ENCODE measurements around the gene ERBB4.

ERBB4 gene

GRCh38 chr2:212409560-212409959 is 129.0 kb downstream of the ERBB4 start:
- Histone ChIP-seq H3K4me3 (ENCODE audit: low read length in 2 of 2) (no peak overlapping the region), H3K4me1 (ENCODE audit: control insufficient read depth in 2 of 2, insufficient read depth in 2 of 2, low read length in 2 of 2) (no peaks in the 10 kb centered on the region), H3K9ac (ENCODE audit: low read depth in 1 of 2, low read length in 2 of 2) (no peak overlapping the region), H3K36me3 (ENCODE audit: control insufficient read depth in 2 of 2, insufficient read depth in 2 of 2, low read length in 2 of 2) (no peaks in the 10 kb centered on the region), H3K9me3 (ENCODE audit: control insufficient read depth in 2 of 2, low read length in 2 of 2) (no peaks in the 10 kb centered on the region), H3K27ac (ENCODE audit: low read depth in 2 of 2, low read length in 2 of 2) (no peak overlapping the region), H3K27me3 (ENCODE audit: control insufficient read depth in 2 of 2, insufficient read depth in 2 of 2, low read length in 2 of 2) (no peaks in the 10 kb centered on the region)

- Histone ChIP-seq H3K4me1 (ENCODE audit: control insufficient read depth in 2 of 2, insufficient read depth in 2 of 2, low read length in 2 of 2) (no peaks in the 10 kb centered on the region), H3K27me3 (ENCODE audit: control insufficient read depth in 2 of 2, insufficient read depth in 2 of 2, low read length in 2 of 2) (no peaks in the 10 kb centered on the region), H3K9me3 (ENCODE audit: control insufficient read depth in 2 of 2, low read length in 2 of 2) (no peaks in the 10 kb centered on the region), H3K27ac (ENCODE audit: low read depth in 2 of 2, low read length in 2 of 2) (no peak overlapping the region), H3K36me3 (ENCODE audit: control insufficient read depth in 2 of 2, insufficient read depth in 2 of 2, low read length in 2 of 2) (no peaks in the 10 kb centered on the region), H3K9ac (ENCODE audit: low read depth in 1 of 2, low read length in 2 of 2) (no peak overlapping the region), H3K4me3 (ENCODE audit: low read length in 2 of 2) (no peak overlapping the region)
These were observed 130.1 kb downstream of the ERBB4 start for GRCh38 chr2:212408524-212408923.

GRCh38 chr2:212406716-212407115 is 131.9 kb downstream of the ERBB4 start:
- Histone ChIP-seq H3K4me1 (ENCODE audit: control insufficient read depth in 2 of 2, insufficient read depth in 2 of 2, low read length in 2 of 2) (no peaks in the 10 kb centered on the region), H3K9me3 (ENCODE audit: control insufficient read depth in 2 of 2, low read length in 2 of 2) (no peaks in the 10 kb centered on the region), H3K9ac (ENCODE audit: low read depth in 1 of 2, low read length in 2 of 2) (no peak overlapping the region), H3K4me3 (ENCODE audit: low read length in 2 of 2) (no peak overlapping the region), H3K27ac (ENCODE audit: low read depth in 2 of 2, low read length in 2 of 2) (no peak overlapping the region), H3K27me3 (ENCODE audit: control insufficient read depth in 2 of 2, insufficient read depth in 2 of 2, low read length in 2 of 2) (no peaks in the 10 kb centered on the region), H3K36me3 (ENCODE audit: control insufficient read depth in 2 of 2, insufficient read depth in 2 of 2, low read length in 2 of 2) (no peaks in the 10 kb centered on the region)

GRCh38 chr2:212402316-212402715 is 136.3 kb downstream of the ERBB4 start:
- Histone ChIP-seq H3K9me3 (ENCODE audit: control insufficient read depth in 2 of 2, low read length in 2 of 2) (no peaks in the 10 kb centered on the region), H3K27me3 (ENCODE audit: control insufficient read depth in 2 of 2, insufficient read depth in 2 of 2, low read length in 2 of 2) (no peaks in the 10 kb centered on the region), H3K36me3 (ENCODE audit: control insufficient read depth in 2 of 2, insufficient read depth in 2 of 2, low read length in 2 of 2) (no peaks in the 10 kb centered on the region), H3K4me1 (ENCODE audit: control insufficient read depth in 2 of 2, insufficient read depth in 2 of 2, low read length in 2 of 2) (no peaks in the 10 kb centered on the region), H3K27ac (ENCODE audit: low read depth in 2 of 2, low read length in 2 of 2) (no peak overlapping the region), H3K9ac (ENCODE audit: low read depth in 1 of 2, low read length in 2 of 2) (no peak overlapping the region), H3K4me3 (ENCODE audit: low read length in 2 of 2) (no peak overlapping the region)

- no peak overlapping the region for H3K4me3 ChIP-seq (ENCODE audit: low read length in 2 of 2)
- no peak overlapping the region for H3K27ac ChIP-seq (ENCODE audit: low read depth in 2 of 2, low read length in 2 of 2)
- H3K9ac ChIP-seq (ENCODE audit: low read depth in 1 of 2, low read length in 2 of 2), result no peak overlapping the region
- H3K27me3 ChIP-seq (ENCODE audit: control insufficient read depth in 2 of 2, insufficient read depth in 2 of 2, low read length in 2 of 2), result no peaks in the 10 kb centered on the region
- no peaks in the 10 kb centered on the region for H3K36me3 ChIP-seq (ENCODE audit: control insufficient read depth in 2 of 2, insufficient read depth in 2 of 2, low read length in 2 of 2)
- no peaks in the 10 kb centered on the region for H3K9me3 ChIP-seq (ENCODE audit: control insufficient read depth in 2 of 2, low read length in 2 of 2)
- H3K4me1 ChIP-seq (ENCODE audit: control insufficient read depth in 2 of 2, insufficient read depth in 2 of 2, low read length in 2 of 2), result no peaks in the 10 kb centered on the region
These were observed 140.3 kb downstream of the ERBB4 start for GRCh38 chr2:212398316-212398715.

- Histone ChIP-seq H3K4me1 (ENCODE audit: control insufficient read depth in 2 of 2, insufficient read depth in 2 of 2, low read length in 2 of 2) (no peaks in the 10 kb centered on the region), H3K9me3 (ENCODE audit: control insufficient read depth in 2 of 2, low read length in 2 of 2) (no peaks in the 10 kb centered on the region), H3K27me3 (ENCODE audit: control insufficient read depth in 2 of 2, insufficient read depth in 2 of 2, low read length in 2 of 2) (no peaks in the 10 kb centered on the region), H3K4me3 (ENCODE audit: low read length in 2 of 2) (no peak overlapping the region), H3K27ac (ENCODE audit: low read depth in 2 of 2, low read length in 2 of 2) (no peak overlapping the region), H3K9ac (ENCODE audit: low read depth in 1 of 2, low read length in 2 of 2) (no peak overlapping the region), H3K36me3 (ENCODE audit: control insufficient read depth in 2 of 2, insufficient read depth in 2 of 2, low read length in 2 of 2) (no peaks in the 10 kb centered on the region)
These were observed 146.1 kb downstream of the ERBB4 start for GRCh38 chr2:212392544-212392943.

GRCh38 chr2:212392043-212392442 is 146.6 kb downstream of the ERBB4 start:
- Histone ChIP-seq H3K27ac (ENCODE audit: low read depth in 2 of 2, low read length in 2 of 2) (no peak overlapping the region), H3K9ac (ENCODE audit: low read depth in 1 of 2, low read length in 2 of 2) (no peak overlapping the region), H3K4me1 (ENCODE audit: control insufficient read depth in 2 of 2, insufficient read depth in 2 of 2, low read length in 2 of 2) (no peaks in the 10 kb centered on the region), H3K9me3 (ENCODE audit: control insufficient read depth in 2 of 2, low read length in 2 of 2) (no peaks in the 10 kb centered on the region), H3K36me3 (ENCODE audit: control insufficient read depth in 2 of 2, insufficient read depth in 2 of 2, low read length in 2 of 2) (no peaks in the 10 kb centered on the region), H3K4me3 (ENCODE audit: low read length in 2 of 2) (no peak overlapping the region), H3K27me3 (ENCODE audit: control insufficient read depth in 2 of 2, insufficient read depth in 2 of 2, low read length in 2 of 2) (no peaks in the 10 kb centered on the region)

- no peaks in the 10 kb centered on the region for H3K36me3 ChIP-seq (ENCODE audit: control insufficient read depth in 2 of 2, insufficient read depth in 2 of 2, low read length in 2 of 2)
- no peak overlapping the region for H3K27ac ChIP-seq (ENCODE audit: low read depth in 2 of 2, low read length in 2 of 2)
- no peaks in the 10 kb centered on the region for H3K4me1 ChIP-seq (ENCODE audit: control insufficient read depth in 2 of 2, insufficient read depth in 2 of 2, low read length in 2 of 2)
- no peaks in the 10 kb centered on the region for H3K9me3 ChIP-seq (ENCODE audit: control insufficient read depth in 2 of 2, low read length in 2 of 2)
- no peak overlapping the region for H3K9ac ChIP-seq (ENCODE audit: low read depth in 1 of 2, low read length in 2 of 2)
- H3K4me3 ChIP-seq (ENCODE audit: low read length in 2 of 2), result no peak overlapping the region
- no peaks in the 10 kb centered on the region for H3K27me3 ChIP-seq (ENCODE audit: control insufficient read depth in 2 of 2, insufficient read depth in 2 of 2, low read length in 2 of 2)
These were observed 151.5 kb downstream of the ERBB4 start for GRCh38 chr2:212387146-212387545.

- no peaks in the 10 kb centered on the region for H3K27me3 ChIP-seq (ENCODE audit: control insufficient read depth in 2 of 2, insufficient read depth in 2 of 2, low read length in 2 of 2)
- H3K36me3 ChIP-seq (ENCODE audit: control insufficient read depth in 2 of 2, insufficient read depth in 2 of 2, low read length in 2 of 2), result no peaks in the 10 kb centered on the region
- H3K9ac ChIP-seq (ENCODE audit: low read depth in 1 of 2, low read length in 2 of 2), result no peak overlapping the region
- H3K4me3 ChIP-seq (ENCODE audit: low read length in 2 of 2), result no peak overlapping the region
- no peaks in the 10 kb centered on the region for H3K9me3 ChIP-seq (ENCODE audit: control insufficient read depth in 2 of 2, low read length in 2 of 2)
- H3K4me1 ChIP-seq (ENCODE audit: control insufficient read depth in 2 of 2, insufficient read depth in 2 of 2, low read length in 2 of 2), result no peaks in the 10 kb centered on the region
- H3K27ac ChIP-seq (ENCODE audit: low read depth in 2 of 2, low read length in 2 of 2), result no peak overlapping the region
These were observed 153.4 kb downstream of the ERBB4 start for GRCh38 chr2:212385241-212385640.

GRCh38 chr2:212384027-212384426 is 154.6 kb downstream of the ERBB4 start:
- H3K4me3 ChIP-seq (ENCODE audit: low read length in 2 of 2), result no peak overlapping the region
- no peaks in the 10 kb centered on the region for H3K9me3 ChIP-seq (ENCODE audit: control insufficient read depth in 2 of 2, low read length in 2 of 2)
- H3K27me3 ChIP-seq (ENCODE audit: control insufficient read depth in 2 of 2, insufficient read depth in 2 of 2, low read length in 2 of 2), result no peaks in the 10 kb centered on the region
- H3K4me1 ChIP-seq (ENCODE audit: control insufficient read depth in 2 of 2, insufficient read depth in 2 of 2, low read length in 2 of 2), result no peaks in the 10 kb centered on the region
- no peak overlapping the region for H3K27ac ChIP-seq (ENCODE audit: low read depth in 2 of 2, low read length in 2 of 2)
- H3K9ac ChIP-seq (ENCODE audit: low read depth in 1 of 2, low read length in 2 of 2), result no peak overlapping the region
- H3K36me3 ChIP-seq (ENCODE audit: control insufficient read depth in 2 of 2, insufficient read depth in 2 of 2, low read length in 2 of 2), result no peaks in the 10 kb centered on the region

- Histone ChIP-seq H3K27me3 (ENCODE audit: control insufficient read depth in 2 of 2, insufficient read depth in 2 of 2, low read length in 2 of 2) (no peaks in the 10 kb centered on the region), H3K4me1 (ENCODE audit: control insufficient read depth in 2 of 2, insufficient read depth in 2 of 2, low read length in 2 of 2) (no peaks in the 10 kb centered on the region), H3K9ac (ENCODE audit: low read depth in 1 of 2, low read length in 2 of 2) (no peak overlapping the region), H3K27ac (ENCODE audit: low read depth in 2 of 2, low read length in 2 of 2) (no peak overlapping the region), H3K4me3 (ENCODE audit: low read length in 2 of 2) (no peak overlapping the region), H3K9me3 (ENCODE audit: control insufficient read depth in 2 of 2, low read length in 2 of 2) (no peaks in the 10 kb centered on the region), H3K36me3 (ENCODE audit: control insufficient read depth in 2 of 2, insufficient read depth in 2 of 2, low read length in 2 of 2) (no peaks in the 10 kb centered on the region)
These were observed 157.0 kb downstream of the ERBB4 start for GRCh38 chr2:212381428-212382102.

Measured in mucosa of rectum (tissue), 2 donors.